Chondrocyte (in vitro differentiated cells): Measurements from ENCODE around the gene NEDD4L. TPM values are rescaled to one million over a fixed set of nuclear protein-coding genes. Genes with fewer than 3 reads are reported as not detected.

ENCODE experiments used
- DNase-seq: peaks from one replicate; pipeline ENCODE4 v3.0.0; 2021; ENCODE audit warnings: mixed read lengths, low spot score
- H3K27ac Mint-ChIP-seq: one replicate; pipeline ENCODE4 v1.8.0; 2021; ENCODE audit warnings: mild to moderate bottlenecking, moderate library complexity, mixed read lengths; ENCODE audit not compliant: unreplicated experiment
- H3K27me3 Mint-ChIP-seq: 2 replicates; pipeline ENCODE4 v1.8.0; 2021; ENCODE audit warnings: low read depth, mixed read lengths
- H3K36me3 Mint-ChIP-seq: 2 replicates; pipeline ENCODE4 v1.8.0; 2021; ENCODE audit warnings: low read depth, mixed read lengths
- H3K4me1 Mint-ChIP-seq: 2 replicates; pipeline ENCODE4 v1.8.0; 2021; ENCODE audit warnings: low read depth, mild to moderate bottlenecking, mixed read lengths
- H3K4me3 Mint-ChIP-seq: one replicate; pipeline ENCODE4 v1.8.0; 2021; ENCODE audit warnings: mild to moderate bottlenecking, moderate library complexity, mixed read lengths; ENCODE audit not compliant: unreplicated experiment
- H3K9me3 Mint-ChIP-seq: 2 replicates; pipeline ENCODE4 v1.8.0; 2021; ENCODE audit warnings: low read depth, mixed read lengths
- total RNA-seq: library from RNA; stranded (reverse); gene quantifications from 3 replicates; pipeline ENCODE4 v1.2.1, GENCODE V29; 2021
- TF ChIP-seq, protein P1 (sequence below): fragments of 200-600 bp; sonication (generic); IDR thresholded peaks from 2 replicates; pipeline ENCODE4 v1.5.0; 2021; ENCODE audit warnings: antibody characterized with exemption, mild to moderate bottlenecking, moderate library complexity

Gene NEDD4L
- total RNA-seq, 1 donor from 2014 or later: 25.8 TPM

GRCh38 chr18:58392324-58393000 is 348.4 kb downstream of the NEDD4L start:
- no peak overlapping the region for H3K4me3 Mint-ChIP-seq
- H3K9me3 Mint-ChIP-seq: no peaks in the 10 kb centered on the region
- no peak for DNase-seq
- H3K27me3 Mint-ChIP-seq: no peaks in the 10 kb centered on the region
- TF ChIP-seq, protein P1, sequence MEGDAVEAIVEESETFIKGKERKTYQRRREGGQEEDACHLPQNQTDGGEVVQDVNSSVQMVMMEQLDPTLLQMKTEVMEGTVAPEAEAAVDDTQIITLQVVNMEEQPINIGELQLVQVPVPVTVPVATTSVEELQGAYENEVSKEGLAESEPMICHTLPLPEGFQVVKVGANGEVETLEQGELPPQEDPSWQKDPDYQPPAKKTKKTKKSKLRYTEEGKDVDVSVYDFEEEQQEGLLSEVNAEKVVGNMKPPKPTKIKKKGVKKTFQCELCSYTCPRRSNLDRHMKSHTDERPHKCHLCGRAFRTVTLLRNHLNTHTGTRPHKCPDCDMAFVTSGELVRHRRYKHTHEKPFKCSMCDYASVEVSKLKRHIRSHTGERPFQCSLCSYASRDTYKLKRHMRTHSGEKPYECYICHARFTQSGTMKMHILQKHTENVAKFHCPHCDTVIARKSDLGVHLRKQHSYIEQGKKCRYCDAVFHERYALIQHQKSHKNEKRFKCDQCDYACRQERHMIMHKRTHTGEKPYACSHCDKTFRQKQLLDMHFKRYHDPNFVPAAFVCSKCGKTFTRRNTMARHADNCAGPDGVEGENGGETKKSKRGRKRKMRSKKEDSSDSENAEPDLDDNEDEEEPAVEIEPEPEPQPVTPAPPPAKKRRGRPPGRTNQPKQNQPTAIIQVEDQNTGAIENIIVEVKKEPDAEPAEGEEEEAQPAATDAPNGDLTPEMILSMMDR: no peak
- peaks cover 20% of the 10 kb centered on the region for H3K36me3 Mint-ChIP-seq
- H3K27ac Mint-ChIP-seq: no peak overlapping the region
- H3K4me1 Mint-ChIP-seq: no peaks in the 10 kb centered on the region

DNA sequence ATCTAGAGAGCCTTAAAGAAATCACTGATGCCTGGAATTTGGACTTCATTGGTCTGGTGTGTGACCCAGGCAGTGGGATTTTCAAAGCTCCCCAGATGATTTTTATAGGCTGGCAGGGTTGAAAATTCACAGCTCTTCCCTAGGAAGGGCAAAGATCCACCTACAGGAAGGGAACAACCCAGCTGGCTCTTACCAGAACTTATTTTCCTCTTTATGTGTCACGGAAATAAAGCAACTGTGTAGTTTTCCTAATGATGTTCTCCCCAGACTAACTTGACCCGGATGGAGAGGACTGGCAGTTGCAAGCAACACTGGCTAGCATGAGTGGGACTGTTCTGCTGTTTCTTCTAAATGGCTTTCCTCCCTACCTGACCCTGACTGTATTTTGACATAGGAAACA is 349.3 kb downstream of the NEDD4L start:
- H3K4me3 Mint-ChIP-seq: no peak overlapping the region
- H3K4me1 Mint-ChIP-seq: no peaks in the 10 kb centered on the region
- no peak overlapping the region for H3K27ac Mint-ChIP-seq
- no peaks in the 10 kb centered on the region for H3K9me3 Mint-ChIP-seq
- H3K36me3 Mint-ChIP-seq: peaks cover 18% of the 10 kb centered on the region
- TF ChIP-seq, protein P1: no peak
- no peak for DNase-seq
- no peaks in the 10 kb centered on the region for H3K27me3 Mint-ChIP-seq

DNA sequence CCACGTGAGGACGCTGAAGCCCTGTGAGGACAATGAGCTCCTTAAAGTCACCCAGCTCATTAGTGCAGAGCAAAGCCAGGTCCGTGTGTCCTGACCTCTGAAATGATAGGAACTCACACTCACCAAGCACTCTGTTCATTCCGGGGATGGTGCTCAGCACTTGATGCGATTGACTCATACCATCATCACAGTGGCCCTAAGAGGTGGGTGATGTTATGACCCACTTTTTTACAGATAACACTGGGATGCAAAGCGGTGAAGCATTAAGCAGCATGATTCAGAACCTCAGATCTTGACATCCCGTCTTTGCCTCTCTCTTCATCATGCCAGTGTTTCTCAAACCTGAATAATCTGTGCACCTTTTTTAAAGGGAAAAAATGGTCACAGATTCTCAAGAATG is 350.0 kb downstream of the NEDD4L start:
- Mint-ChIP-seq H3K27me3 (no peaks in the 10 kb centered on the region), H3K4me1 (no peaks in the 10 kb centered on the region), H3K27ac (no peak overlapping the region), H3K9me3 (no peaks in the 10 kb centered on the region), H3K36me3 (peaks cover 15% of the 10 kb centered on the region), H3K4me3 (no peak overlapping the region)
- no peak for DNase-seq
- TF ChIP-seq, protein P1: no peak

- no peak for DNase-seq
- TF ChIP-seq, protein P1: no peak
- Mint-ChIP-seq H3K4me3 (no peak overlapping the region), H3K27ac (no peak overlapping the region), H3K9me3 (no peaks in the 10 kb centered on the region), H3K27me3 (no peaks in the 10 kb centered on the region), H3K36me3 (peaks cover 14% of the 10 kb centered on the region), H3K4me1 (no peaks in the 10 kb centered on the region)
These were observed 350.8 kb downstream of the NEDD4L start for GRCh38 chr18:58394602-58395425.

DNA sequence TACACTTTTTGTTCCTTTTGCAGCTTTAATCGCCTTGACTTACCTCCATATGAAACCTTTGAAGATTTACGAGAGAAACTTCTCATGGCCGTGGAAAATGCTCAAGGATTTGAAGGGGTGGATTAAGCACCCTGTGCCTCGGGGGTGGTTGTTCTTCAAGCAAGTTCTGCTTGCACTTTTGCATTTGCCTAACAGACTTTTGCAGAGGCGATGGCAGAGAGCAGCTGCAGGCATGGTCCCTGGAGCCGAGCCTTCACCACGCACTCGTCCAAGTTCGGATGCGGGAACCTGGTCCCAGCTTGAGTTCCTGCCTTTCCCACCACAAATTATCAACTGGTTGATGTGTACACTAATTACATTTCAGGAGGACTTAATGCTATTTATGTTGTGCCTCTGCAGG is 352.1 kb downstream of the NEDD4L start:
- no peaks in the 10 kb centered on the region for H3K4me1 Mint-ChIP-seq
- no peaks in the 10 kb centered on the region for H3K27me3 Mint-ChIP-seq
- H3K27ac Mint-ChIP-seq: no peak overlapping the region
- DNase-seq: no peak
- H3K9me3 Mint-ChIP-seq: no peaks in the 10 kb centered on the region
- H3K36me3 Mint-ChIP-seq: peaks cover 14% of the 10 kb centered on the region
- TF ChIP-seq, protein P1: no peak
- H3K4me3 Mint-ChIP-seq: no peak overlapping the region
